HepG2 (cell line): ENCODE data around the gene TTLL10. TPM values are rescaled to one million over a fixed set of nuclear protein-coding genes. Genes with fewer than 3 reads are reported as not detected.
A peak's percentile ranks its signal among the peaks of the same experiment; 100 is the strongest.

Source experiments
- ATAC-seq: fragments of 200-7000 bp; cut with Tn5 transposase; 3 replicates; pipeline ENCODE4 v1.9.1; 2020; ENCODE audit warnings: mild to moderate bottlenecking, moderate library complexity
- BruUV-seq: library from RNA; stranded (reverse); fragments of 400-500 nt; replicated peaks from 2 replicates; lab custom pipeline; 2021; lab: Mats Ljungman, UMichigan
- CTCF ChIA-PET: fragments of 300-600 bp; formaldehyde crosslinking; extraction: SDS; loops from one replicate; lab custom pipeline; 2021; ENCODE audit warnings: low total read pairs, inconsistent platforms, low intra/inter-chr PET ratio; lab: Yijun Ruan, JAX
- POLR2A ChIA-PET: fragments of 350-600 bp; sonication (Branson Sonifier 250); formaldehyde crosslinking; loops from one replicate; lab custom pipeline; 2020; ENCODE audit warnings: antibody characterized with exemption, inconsistent platforms; lab: Yijun Ruan, JAX
- DNase-seq: peaks from one replicate; pipeline ENCODE4 v3.0.0-alpha.2; 2015; ENCODE audit warnings: low spot score
- FAIRE-seq: peaks from 3 replicates; lab custom pipeline; 2011; peaks lifted over from hg19 to GRCh38; lab: Jason Lieb, UNC
- H2AFZ ChIP-seq: one replicate; pipeline ENCODE4 v1.6.1; 2011; ENCODE audit warnings: low read length, inconsistent platforms
- H3K27ac ChIP-seq: fragments of 300-600 bp; 3 replicates; pipeline ENCODE4 v1.8.0; 2011; ENCODE audit warnings: mixed run types, mild to moderate bottlenecking, mixed read lengths, low read length, inconsistent platforms; ENCODE audit not compliant: insufficient read depth; ENCODE audit errors: extremely low read length
- H3K27me3 ChIP-seq, 2 experiments: fragments of 200-600 bp in 1 of 2; 2 replicates in 1 of 2; 3 replicates in 1 of 2; pipeline versions ENCODE4 v1.6.0 to v1.8.0; 2011; ENCODE audit warnings: low read length in 2 of 2, mild to moderate bottlenecking in 2 of 2, moderate library complexity in 2 of 2, inconsistent platforms in 1 of 2; ENCODE audit not compliant: insufficient read depth in 2 of 2, control insufficient read depth in 1 of 2
- H3K36me3 ChIP-seq, 2 experiments: fragments of 200-600 bp in 1 of 2; replicated peaks in 1 of 2; 2 replicates in 1 of 2; 3 replicates in 1 of 2; pipeline versions ENCODE4 v1.5.1 to v1.8.0; 2011; ENCODE audit warnings: low read length in 2 of 2, inconsistent platforms in 1 of 2; ENCODE audit not compliant: insufficient read depth in 2 of 2, control insufficient read depth in 1 of 2
- H3K4me1 ChIP-seq: 2 replicates; pipeline ENCODE4 v1.5.1; 2012; ENCODE audit warnings: low read length, inconsistent platforms; ENCODE audit not compliant: insufficient read depth
- H3K4me2 ChIP-seq: 2 replicates; pipeline ENCODE4 v1.6.0; 2011; ENCODE audit warnings: low read depth, low read length, inconsistent platforms
- H3K4me3 ChIP-seq, 3 experiments: fragments of 200-600 bp in 1 of 3; sonication (generic), shearing (Covaris generic) in 1 of 3; replicated peaks in 1 of 3; 2 replicates each; pipeline ENCODE4 v1.5.1; 2011 to 2016; ENCODE audit warnings: low read length in 3 of 3, inconsistent platforms in 2 of 3, low read depth in 2 of 3, mild to moderate bottlenecking in 2 of 3, control low read depth in 1 of 3, mixed read lengths in 1 of 3; ENCODE audit not compliant: insufficient read depth in 1 of 3
- H3K79me2 ChIP-seq: one replicate; pipeline ENCODE4 v1.6.1; 2011; ENCODE audit warnings: low read length, inconsistent platforms; ENCODE audit not compliant: insufficient read depth
- H3K9ac ChIP-seq: 2 replicates; pipeline ENCODE4 v1.6.0; 2011; ENCODE audit warnings: mild to moderate bottlenecking, low read depth, low read length, inconsistent platforms; ENCODE audit not compliant: insufficient read depth
- H3K9me3 ChIP-seq: 2 replicates; pipeline ENCODE4 v1.5.1; 2012; ENCODE audit warnings: mild to moderate bottlenecking, low read length
- H4K20me1 ChIP-seq: 2 replicates; pipeline ENCODE4 v1.6.0; 2011; ENCODE audit warnings: inconsistent platforms, mild to moderate bottlenecking, low read length, moderate library complexity; ENCODE audit not compliant: insufficient read depth
- CREB1 ChIP-seq, 2 experiments: fragments of 450-650 bp in 1 of 2; IDR thresholded peaks; 2 replicates each; pipeline ENCODE4 v1.6.1; 2016 to 2017; ENCODE audit warnings: control low read depth in 1 of 2, mild to moderate bottlenecking in 1 of 2, missing compliant biosample characterization in 1 of 2, missing genetic modification characterization in 1 of 2
- GABPB1 ChIP-seq: IDR thresholded peaks from 2 replicates; pipeline ENCODE4 v1.6.1; 2016; ENCODE audit warnings: mild to moderate bottlenecking, missing genetic modification reagents, moderate library complexity, missing compliant biosample characterization
- KDM2A ChIP-seq: sonication (generic); formaldehyde crosslinking; IDR thresholded peaks from 2 replicates; pipeline ENCODE4 v1.4.0; 2020; ENCODE audit warnings: low read depth, missing genetic modification reagents, borderline replicate concordance
- SAP130 ChIP-seq: IDR thresholded peaks from 2 replicates; pipeline ENCODE4 v1.6.1; 2016; ENCODE audit warnings: low read depth
- ZFX ChIP-seq: sonication (generic); formaldehyde crosslinking; IDR thresholded peaks from 2 replicates; pipeline ENCODE4 v1.4.0; 2020; ENCODE audit warnings: mild to moderate bottlenecking, low read depth, missing genetic modification reagents, moderate library complexity
- ZNF335 ChIP-seq: sonication (generic); formaldehyde crosslinking; IDR thresholded peaks from 2 replicates; pipeline ENCODE4 v1.4.0; 2020; ENCODE audit warnings: missing genetic modification reagents
- ZNF724P ChIP-seq: sonication (generic); formaldehyde crosslinking; IDR thresholded peaks from 2 replicates; pipeline ENCODE4 v1.8.0; 2022; ENCODE audit warnings: missing genetic modification reagents, borderline replicate concordance
- WGBS: methylation state at CpG from one replicate; pipeline ENCODE4 v1.1.6; 2017; ENCODE audit warnings: low lambda C conversion rate; 5-methylcytosine and 5-hydroxymethylcytosine counted together
- in situ Hi-C: cut with HindIII; loops from 2 replicates; pipeline ENCODE4 v1.10.0; 2017; ENCODE audit warnings: low pct_unique_long_range_greater_than_20kb; ENCODE audit not compliant: extremely low pct_ligation_motif_present
- intact Hi-C: fragments of 100-400 bp; cut with micrococcal nuclease; formaldehyde crosslinking; loops from one replicate; pipeline ENCODE4 v1.10.0; 2022; ENCODE audit not compliant: unreplicated experiment
- polyA plus RNA-seq, 8 experiments: library from polyadenylated mRNA; depleted of rRNA in 3 of 8; stranded (reverse) in 7 of 8; unstranded in 1 of 8; fragments of >200 nt; fragmentation: Illumina TruSeq in 4 of 8; extraction: Trizol in 4 of 8; gene quantifications; 2 replicates each; pipeline versions ENCODE4 v1.2.1 to v1.2.3, GENCODE V29; 2011 to 2016; ENCODE audit warnings: low read depth in 4 of 8, missing spikeins in 1 of 8, mixed read lengths in 1 of 8; ENCODE audit not compliant: insufficient read depth in 1 of 8
- total RNA-seq, 5 experiments: library from RNA; depleted of rRNA; stranded (reverse); fragments of >200 nt; fragmentation: Illumina TruSeq; extraction: Trizol; gene quantifications; 2 replicates each; pipeline ENCODE4 v1.2.3, GENCODE V29; 2016; ENCODE audit warnings: low read depth in 1 of 5
- TF ChIP-seq, protein P1 (sequence below): sonication (generic); formaldehyde crosslinking; IDR thresholded peaks from 2 replicates; pipeline ENCODE4 v1.5.1; 2020; ENCODE audit warnings: mild to moderate bottlenecking, missing genetic modification reagents, moderate library complexity
- TF ChIP-seq, protein P2 (sequence below): sonication (generic); formaldehyde crosslinking; IDR thresholded peaks from 2 replicates; pipeline ENCODE4 v1.8.1; 2023; ENCODE audit warnings: mild to moderate bottlenecking, missing genetic modification reagents, borderline replicate concordance
- TF ChIP-seq, protein P3 (sequence below): sonication (generic); formaldehyde crosslinking; IDR thresholded peaks from 2 replicates; pipeline ENCODE4 v1.4.0; 2020; ENCODE audit warnings: missing genetic modification reagents
- TF ChIP-seq, protein P4 (sequence below): sonication (generic); formaldehyde crosslinking; IDR thresholded peaks from 2 replicates; pipeline ENCODE4 v1.4.0; 2020; ENCODE audit warnings: missing genetic modification reagents

Gene TTLL10
- total and polyA plus RNA-seq, 2 of the 13 experiments (the other 11 are each of a cell fraction or from before 2014, with no cell fraction given) = not detected

DNA sequence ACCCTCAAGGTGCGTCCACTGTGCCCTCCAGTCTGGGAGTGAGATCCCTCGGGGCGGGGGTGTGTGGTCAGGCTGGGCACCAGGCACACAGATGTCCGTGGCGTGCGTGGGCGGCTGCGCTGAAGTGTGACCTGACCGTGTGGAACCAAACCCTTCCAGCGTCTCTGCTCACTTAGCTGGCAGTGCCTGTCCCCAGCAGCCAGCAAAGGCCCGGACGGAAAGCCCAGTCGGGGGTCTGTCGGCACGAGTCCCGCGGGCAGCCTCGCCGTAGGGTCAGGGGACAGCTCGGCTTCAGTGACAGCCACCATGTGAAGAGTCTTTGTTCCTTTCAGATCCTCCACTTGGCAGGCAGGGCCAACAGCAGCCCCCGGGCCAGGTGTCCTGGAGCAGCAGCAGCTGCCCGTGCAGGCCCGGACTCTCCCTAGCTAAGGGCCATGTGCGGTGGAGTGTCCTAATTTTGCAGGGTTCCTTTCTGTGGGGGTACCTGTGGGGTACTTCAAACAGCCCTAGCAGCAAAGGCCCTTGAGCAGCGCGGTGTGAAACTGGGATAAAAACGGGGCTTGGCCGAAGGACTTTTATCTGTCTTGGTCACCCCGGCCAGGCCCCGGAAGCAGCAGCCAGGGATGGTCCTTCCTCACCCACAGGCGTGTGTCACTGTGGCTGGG, 11.6 kb downstream of the TTLL10 start:
- Histone ChIP-seq H3K9me3 (no peaks in the 10 kb centered on the region), H3K79me2 (no peaks in the 10 kb centered on the region), H2AFZ (peak overlapping the region; percentile 67), H4K20me1 (no peaks in the 10 kb centered on the region), H3K4me1 (peaks cover 14% of the 10 kb centered on the region), H3K9ac (no peak overlapping the region), H3K27ac (no peak overlapping the region), H3K4me2 (peak overlapping the region; percentile 56), H3K36me3 (no peaks in the 10 kb centered on the region), H3K27me3 (peaks cover 4 to 56% of the 10 kb centered on the region in 2 experiments; a peak in 4 of 5 replicates), H3K4me3 (peak overlapping the region in 2 of 3 experiments; percentile 32 to 46; a peak in 2 of 6 replicates)
- no peak for FAIRE-seq
- CTCF ChIA-PET = no interaction called here
- WGBS = 4% methylated on average over 12 of the region's 31 CpGs
- no TSS peak for BruUV-seq
- POLR2A ChIA-PET = interaction anchor here (1.2 to 1.5 kb wide), 3 partner anchors 16 to 57 kb away, joined by 3 to 8 read pairs (median 3); no protein-coding TSS in a partner anchor
- intact Hi-C loops = no loop called here
- in situ Hi-C loops = no loop called here
- peak; percentile 56 for ATAC-seq
- DNase-seq = no peak
- 0 out of 2 replicates have a peak, but pooled peaks have one; percentile 26 for TF ChIP-seq ZNF335 (CRISPR knock-in tag)
- TF ChIP-seq, protein P1, sequence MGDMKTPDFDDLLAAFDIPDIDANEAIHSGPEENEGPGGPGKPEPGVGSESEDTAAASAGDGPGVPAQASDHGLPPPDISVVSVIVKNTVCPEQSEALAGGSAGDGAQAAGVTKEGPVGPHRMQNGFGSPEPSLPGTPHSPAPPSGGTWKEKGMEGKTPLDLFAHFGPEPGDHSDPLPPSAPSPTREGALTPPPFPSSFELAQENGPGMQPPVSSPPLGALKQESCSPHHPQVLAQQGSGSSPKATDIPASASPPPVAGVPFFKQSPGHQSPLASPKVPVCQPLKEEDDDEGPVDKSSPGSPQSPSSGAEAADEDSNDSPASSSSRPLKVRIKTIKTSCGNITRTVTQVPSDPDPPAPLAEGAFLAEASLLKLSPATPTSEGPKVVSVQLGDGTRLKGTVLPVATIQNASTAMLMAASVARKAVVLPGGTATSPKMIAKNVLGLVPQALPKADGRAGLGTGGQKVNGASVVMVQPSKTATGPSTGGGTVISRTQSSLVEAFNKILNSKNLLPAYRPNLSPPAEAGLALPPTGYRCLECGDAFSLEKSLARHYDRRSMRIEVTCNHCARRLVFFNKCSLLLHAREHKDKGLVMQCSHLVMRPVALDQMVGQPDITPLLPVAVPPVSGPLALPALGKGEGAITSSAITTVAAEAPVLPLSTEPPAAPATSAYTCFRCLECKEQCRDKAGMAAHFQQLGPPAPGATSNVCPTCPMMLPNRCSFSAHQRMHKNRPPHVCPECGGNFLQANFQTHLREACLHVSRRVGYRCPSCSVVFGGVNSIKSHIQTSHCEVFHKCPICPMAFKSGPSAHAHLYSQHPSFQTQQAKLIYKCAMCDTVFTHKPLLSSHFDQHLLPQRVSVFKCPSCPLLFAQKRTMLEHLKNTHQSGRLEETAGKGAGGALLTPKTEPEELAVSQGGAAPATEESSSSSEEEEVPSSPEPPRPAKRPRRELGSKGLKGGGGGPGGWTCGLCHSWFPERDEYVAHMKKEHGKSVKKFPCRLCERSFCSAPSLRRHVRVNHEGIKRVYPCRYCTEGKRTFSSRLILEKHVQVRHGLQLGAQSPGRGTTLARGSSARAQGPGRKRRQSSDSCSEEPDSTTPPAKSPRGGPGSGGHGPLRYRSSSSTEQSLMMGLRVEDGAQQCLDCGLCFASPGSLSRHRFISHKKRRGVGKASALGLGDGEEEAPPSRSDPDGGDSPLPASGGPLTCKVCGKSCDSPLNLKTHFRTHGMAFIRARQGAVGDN = peak; percentile 58
- TF ChIP-seq, protein P2, sequence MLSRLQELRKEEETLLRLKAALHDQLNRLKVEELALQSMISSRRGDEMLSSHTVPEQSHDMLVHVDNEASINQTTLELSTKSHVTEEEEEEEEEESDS (CRISPR knock-in tag) = 0 out of 2 replicates have a peak, but pooled peaks have one; percentile 30
- no peak for TF ChIP-seq ZNF724P (CRISPR knock-in tag)
- no peak for TF ChIP-seq CREB1 (IDR thresholded peaks at IDR 0.05)
- TF ChIP-seq CREB1 (CRISPR knock-in tag; IDR thresholded peaks at IDR 0.05) = no peak
- peak; percentile 34; the same call in 1 of the 2 replicates for TF ChIP-seq GABPB1 (CRISPR knock-in tag)
- peak; percentile 25; the same call in 1 of the 2 replicates for TF ChIP-seq KDM2A (CRISPR knock-in tag)
- TF ChIP-seq, protein P3, sequence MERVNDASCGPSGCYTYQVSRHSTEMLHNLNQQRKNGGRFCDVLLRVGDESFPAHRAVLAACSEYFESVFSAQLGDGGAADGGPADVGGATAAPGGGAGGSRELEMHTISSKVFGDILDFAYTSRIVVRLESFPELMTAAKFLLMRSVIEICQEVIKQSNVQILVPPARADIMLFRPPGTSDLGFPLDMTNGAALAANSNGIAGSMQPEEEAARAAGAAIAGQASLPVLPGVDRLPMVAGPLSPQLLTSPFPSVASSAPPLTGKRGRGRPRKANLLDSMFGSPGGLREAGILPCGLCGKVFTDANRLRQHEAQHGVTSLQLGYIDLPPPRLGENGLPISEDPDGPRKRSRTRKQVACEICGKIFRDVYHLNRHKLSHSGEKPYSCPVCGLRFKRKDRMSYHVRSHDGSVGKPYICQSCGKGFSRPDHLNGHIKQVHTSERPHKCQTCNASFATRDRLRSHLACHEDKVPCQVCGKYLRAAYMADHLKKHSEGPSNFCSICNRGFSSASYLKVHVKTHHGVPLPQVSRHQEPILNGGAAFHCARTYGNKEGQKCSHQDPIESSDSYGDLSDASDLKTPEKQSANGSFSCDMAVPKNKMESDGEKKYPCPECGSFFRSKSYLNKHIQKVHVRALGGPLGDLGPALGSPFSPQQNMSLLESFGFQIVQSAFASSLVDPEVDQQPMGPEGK (CRISPR knock-in tag) = 0 out of 2 replicates have a peak, but pooled peaks have one; percentile 14
- TF ChIP-seq, protein P4, sequence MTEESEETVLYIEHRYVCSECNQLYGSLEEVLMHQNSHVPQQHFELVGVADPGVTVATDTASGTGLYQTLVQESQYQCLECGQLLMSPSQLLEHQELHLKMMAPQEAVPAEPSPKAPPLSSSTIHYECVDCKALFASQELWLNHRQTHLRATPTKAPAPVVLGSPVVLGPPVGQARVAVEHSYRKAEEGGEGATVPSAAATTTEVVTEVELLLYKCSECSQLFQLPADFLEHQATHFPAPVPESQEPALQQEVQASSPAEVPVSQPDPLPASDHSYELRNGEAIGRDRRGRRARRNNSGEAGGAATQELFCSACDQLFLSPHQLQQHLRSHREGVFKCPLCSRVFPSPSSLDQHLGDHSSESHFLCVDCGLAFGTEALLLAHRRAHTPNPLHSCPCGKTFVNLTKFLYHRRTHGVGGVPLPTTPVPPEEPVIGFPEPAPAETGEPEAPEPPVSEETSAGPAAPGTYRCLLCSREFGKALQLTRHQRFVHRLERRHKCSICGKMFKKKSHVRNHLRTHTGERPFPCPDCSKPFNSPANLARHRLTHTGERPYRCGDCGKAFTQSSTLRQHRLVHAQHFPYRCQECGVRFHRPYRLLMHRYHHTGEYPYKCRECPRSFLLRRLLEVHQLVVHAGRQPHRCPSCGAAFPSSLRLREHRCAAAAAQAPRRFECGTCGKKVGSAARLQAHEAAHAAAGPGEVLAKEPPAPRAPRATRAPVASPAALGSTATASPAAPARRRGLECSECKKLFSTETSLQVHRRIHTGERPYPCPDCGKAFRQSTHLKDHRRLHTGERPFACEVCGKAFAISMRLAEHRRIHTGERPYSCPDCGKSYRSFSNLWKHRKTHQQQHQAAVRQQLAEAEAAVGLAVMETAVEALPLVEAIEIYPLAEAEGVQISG (CRISPR knock-in tag) = no peak
- 0 out of 2 replicates have a peak, but pooled peaks have one; percentile 12 for TF ChIP-seq SAP130
- TF ChIP-seq ZFX (CRISPR knock-in tag) = peak; percentile 29; the same call in 1 of the 2 replicates
